DOHH2 (cell line): ENCODE data around the gene RCN1.

ENCODE experiments used
- H3F3A ChIP-seq: fragments of 200-600 bp; sonication (generic), shearing (Covaris generic); 2 replicates; pipeline ENCODE4 v1.6.0; 2016; ENCODE audit warnings: antibody characterized with exemption, mild to moderate bottlenecking; ENCODE audit not compliant: control insufficient read depth, insufficient read depth
- H3K27ac ChIP-seq: fragments of 200-600 bp; sonication (generic); 2 replicates; pipeline ENCODE4 v1.5.1; 2014; ENCODE audit warnings: low read depth, mild to moderate bottlenecking, low read length, moderate library complexity
- H3K27me3 ChIP-seq: fragments of 200-600 bp; sonication (generic); 2 replicates; pipeline ENCODE4 v1.6.1; 2014; ENCODE audit warnings: mild to moderate bottlenecking, low read length, mixed read lengths; ENCODE audit not compliant: control insufficient read depth
- H3K36me3 ChIP-seq: fragments of 200-600 bp; sonication (generic); 2 replicates; pipeline ENCODE4 v1.6.1; 2014; ENCODE audit warnings: mild to moderate bottlenecking, low read length, moderate library complexity, mixed read lengths; ENCODE audit not compliant: control insufficient read depth
- H3K4me1 ChIP-seq: fragments of 200-600 bp; sonication (generic); 2 replicates; pipeline ENCODE4 v1.6.1; 2014; ENCODE audit warnings: mild to moderate bottlenecking, low read length, mixed read lengths; ENCODE audit not compliant: control insufficient read depth
- H3K4me2 ChIP-seq: fragments of 200-600 bp; sonication (generic); 2 replicates; pipeline ENCODE4 v1.6.0; 2014; ENCODE audit warnings: mild to moderate bottlenecking, low read length, moderate library complexity
- H3K4me3 ChIP-seq: fragments of 200-600 bp; sonication (generic); 2 replicates; pipeline ENCODE4 v1.5.1; 2014; ENCODE audit warnings: mild to moderate bottlenecking, low read length, mixed read lengths
- H3K79me2 ChIP-seq: fragments of 200-600 bp; sonication (generic); 2 replicates; pipeline ENCODE4 v1.6.1; 2014; ENCODE audit warnings: mild to moderate bottlenecking, low read length, mixed read lengths; ENCODE audit not compliant: control insufficient read depth
- H3K9me2 ChIP-seq: fragments of 200-600 bp; sonication (generic); replicated peaks from 2 replicates; pipeline ENCODE4 v1.6.1; 2014; ENCODE audit warnings: mild to moderate bottlenecking, low read length, mixed read lengths; ENCODE audit not compliant: control insufficient read depth
- H3K9me3 ChIP-seq: fragments of 200-600 bp; sonication (generic); 2 replicates; pipeline ENCODE4 v1.6.1; 2014; ENCODE audit warnings: antibody characterized with exemption, low read length, mixed read lengths; ENCODE audit not compliant: control insufficient read depth, insufficient read depth
- H4K20me1 ChIP-seq: fragments of 200-600 bp; sonication (generic); 2 replicates; pipeline ENCODE4 v1.6.0; 2014; ENCODE audit warnings: low read depth, mild to moderate bottlenecking, antibody characterized with exemption, low read length, moderate library complexity; ENCODE audit not compliant: control insufficient read depth, insufficient read depth
- CTCF ChIP-seq: fragments of 200-600 bp; sonication (generic); IDR thresholded peaks from one replicate; pipeline ENCODE4 v1.5.1; 2014; ENCODE audit warnings: antibody characterized with exemption, mild to moderate bottlenecking, low read depth, low read length; ENCODE audit not compliant: poor library complexity, severe bottlenecking
- EZH2phosphoT487 ChIP-seq: fragments of 200-600 bp; sonication (generic); IDR thresholded peaks from 2 replicates; pipeline ENCODE4 v1.6.1; 2017; ENCODE audit warnings: borderline replicate concordance, mild to moderate bottlenecking, antibody characterized with exemption, low read length, moderate library complexity, mixed read lengths

The RCN1 gene

GRCh38 chr11:32113200-32113919 is 22.5 kb downstream of the RCN1 start:
- no peak overlapping the region for H3K27ac ChIP-seq
- no peaks in the 10 kb centered on the region for H3K9me2 ChIP-seq
- H3K9me3 ChIP-seq, result no peaks in the 10 kb centered on the region
- no peaks in the 10 kb centered on the region for H3F3A ChIP-seq
- no peak overlapping the region for H3K4me3 ChIP-seq
- H4K20me1 ChIP-seq, result no peaks in the 10 kb centered on the region
- no peaks in the 10 kb centered on the region for H3K36me3 ChIP-seq
- TF ChIP-seq EZH2phosphoT487 (no peak), CTCF (no peak)
- H3K27me3 ChIP-seq, result no peaks in the 10 kb centered on the region
- no peaks in the 10 kb centered on the region for H3K4me1 ChIP-seq
- no peak overlapping the region for H3K4me2 ChIP-seq
- no peaks in the 10 kb centered on the region for H3K79me2 ChIP-seq

- Histone ChIP-seq H3F3A (no peaks in the 10 kb centered on the region), H4K20me1 (no peaks in the 10 kb centered on the region), H3K27ac (no peak overlapping the region), H3K9me3 (no peaks in the 10 kb centered on the region), H3K36me3 (no peaks in the 10 kb centered on the region), H3K4me3 (no peak overlapping the region), H3K4me1 (no peaks in the 10 kb centered on the region), H3K4me2 (no peak overlapping the region), H3K79me2 (no peaks in the 10 kb centered on the region), H3K9me2 (no peaks in the 10 kb centered on the region), H3K27me3 (no peaks in the 10 kb centered on the region)
- no peak for TF ChIP-seq EZH2phosphoT487
- TF ChIP-seq CTCF, result no peak
Observed at GRCh38 chr11:32113920-32114203, 23.0 kb downstream of the RCN1 start.

- no peaks in the 10 kb centered on the region for H3F3A ChIP-seq
- no peak overlapping the region for H3K27ac ChIP-seq
- no peaks in the 10 kb centered on the region for H3K27me3 ChIP-seq
- no peak overlapping the region for H3K4me2 ChIP-seq
- H3K79me2 ChIP-seq, result no peaks in the 10 kb centered on the region
- H3K4me3 ChIP-seq, result no peak overlapping the region
- no peaks in the 10 kb centered on the region for H3K9me2 ChIP-seq
- no peaks in the 10 kb centered on the region for H3K36me3 ChIP-seq
- TF ChIP-seq EZH2phosphoT487 (no peak), CTCF (no peak)
- no peaks in the 10 kb centered on the region for H4K20me1 ChIP-seq
- H3K4me1 ChIP-seq, result no peaks in the 10 kb centered on the region
- no peaks in the 10 kb centered on the region for H3K9me3 ChIP-seq
Observed at GRCh38 chr11:32115446-32115845, 24.6 kb downstream of the RCN1 start.

- Histone ChIP-seq H3K36me3 (no peaks in the 10 kb centered on the region), H3K9me3 (no peaks in the 10 kb centered on the region), H3F3A (no peaks in the 10 kb centered on the region), H3K27ac (no peak overlapping the region), H3K9me2 (no peaks in the 10 kb centered on the region), H3K4me3 (no peak overlapping the region), H3K4me1 (no peaks in the 10 kb centered on the region), H3K27me3 (no peaks in the 10 kb centered on the region), H3K4me2 (no peak overlapping the region), H4K20me1 (no peaks in the 10 kb centered on the region), H3K79me2 (no peaks in the 10 kb centered on the region)
- TF ChIP-seq CTCF, result no peak
- TF ChIP-seq EZH2phosphoT487, result no peak
Observed at GRCh38 chr11:32116668-32117067, 25.8 kb downstream of the RCN1 start.
